ENCODE results near the gene POC1A. TPM values are rescaled to one million over a fixed set of nuclear protein-coding genes. Genes with fewer than 3 reads are reported as not detected.
"Not testable (repeated sequence)": the region's sequence is repeated elsewhere in the genome, so short reads cannot be mapped to it uniquely, and the experiment has no call there.

POC1A gene
- total RNA-seq, 2 experiments from 2014 or later: 32.3 to 32.7 TPM

DNA sequence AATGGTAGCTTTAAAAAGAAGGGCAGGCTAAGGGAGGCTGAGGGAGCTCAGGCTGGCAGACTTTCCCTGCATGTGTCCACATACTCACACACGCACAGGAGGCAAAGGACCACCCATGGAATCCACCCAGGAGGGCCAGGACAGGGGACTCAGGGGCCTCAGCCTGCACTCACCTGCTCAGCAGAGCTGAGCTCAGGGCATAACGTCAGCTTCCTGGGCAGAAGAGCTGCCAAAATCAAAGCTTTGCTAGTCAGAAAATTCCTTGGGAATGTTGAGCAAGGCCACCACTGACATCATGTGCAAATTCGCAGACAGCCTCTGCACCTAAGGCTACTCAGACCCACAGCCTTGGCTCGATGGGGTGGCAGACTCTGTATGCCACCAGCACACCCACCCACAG, 27.3 kb upstream of the POC1A start:
- Mint-ChIP-seq H3K27me3 (ENCODE audit: low read depth) (no peaks in the 10 kb centered on the region), H3K9me3 (no peaks in the 10 kb centered on the region), H3K4me1 (ENCODE audit: low read depth) (no peaks in the 10 kb centered on the region), H3K36me3 (ENCODE audit: low read depth) (no peaks in the 10 kb centered on the region), H3K4me3 (no peak overlapping the region), H3K27ac (no peak overlapping the region)
- intact Hi-C loops (cut with micrococcal nuclease): no loop called here
- no peak for DNase-seq
- CTCF ChIA-PET: interaction anchor here (0.6 to 1.2 kb wide), 5 partner anchors 11 to 209 kb away, joined by 3 read pairs; no protein-coding TSS in a partner anchor

DNA sequence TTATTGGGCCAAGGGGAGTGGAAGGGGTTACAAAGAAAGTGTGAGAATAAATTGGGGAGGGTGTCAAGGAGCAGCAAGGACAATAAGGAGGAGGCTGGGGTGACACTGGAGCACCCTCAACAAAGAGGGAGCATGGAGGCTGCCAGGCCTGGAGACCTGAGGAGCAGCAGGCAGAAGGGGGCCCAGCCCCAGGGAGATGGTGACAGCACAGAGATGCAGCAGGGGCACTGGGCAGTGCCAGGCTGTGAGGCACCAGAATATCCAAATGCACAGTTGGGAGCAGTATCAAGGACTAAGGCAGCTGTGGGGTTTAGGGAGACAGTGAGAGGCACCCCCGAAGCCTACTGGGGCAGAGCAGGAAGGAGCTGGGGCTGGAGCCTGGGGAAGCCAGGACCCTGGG, 24.3 kb upstream of the POC1A start:
- H3K9me3 Mint-ChIP-seq: no peaks in the 10 kb centered on the region

DNA sequence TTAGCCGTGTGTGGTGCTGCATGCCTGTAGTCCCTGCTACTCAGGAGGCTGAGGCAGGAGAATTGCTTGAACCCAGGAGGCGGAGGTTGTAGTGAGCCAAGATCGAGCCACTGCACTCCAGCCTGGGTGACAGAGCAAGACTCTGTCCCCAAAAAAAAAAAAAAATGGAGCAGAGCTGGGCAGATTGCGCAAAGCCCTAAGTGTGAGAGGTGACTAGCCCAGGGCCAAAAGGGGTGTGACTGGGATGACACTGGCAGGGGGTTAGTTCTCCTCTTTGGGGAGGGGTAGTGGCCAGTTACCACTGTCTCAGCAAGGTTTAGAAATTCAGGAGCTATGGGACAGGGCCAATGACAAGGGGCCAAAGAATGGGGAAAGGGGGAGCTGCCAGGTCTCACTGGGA, 23.9 kb upstream of the POC1A start:
- DNase-seq; intact Hi-C loops (cut with micrococcal nuclease); H3K9me3 Mint-ChIP-seq; H3K4me3 Mint-ChIP-seq; H3K27me3 Mint-ChIP-seq (ENCODE audit: low read depth); H3K27ac Mint-ChIP-seq; H3K36me3 Mint-ChIP-seq (ENCODE audit: low read depth); H3K4me1 Mint-ChIP-seq (ENCODE audit: low read depth): not testable (repeated sequence)
- CTCF ChIA-PET: interaction anchor here (0.7 to 1.3 kb wide), 2 partner anchors 13 to 21 kb away, joined by 3 to 4 read pairs; no protein-coding TSS in a partner anchor

More for the DNA sequence above, 24.3 kb upstream of the POC1A start:
- H3K27ac Mint-ChIP-seq: no peak overlapping the region
- DNase-seq: no peak
- CTCF ChIA-PET: interaction anchor here (0.7 to 1.3 kb wide), 2 partner anchors 13 to 21 kb away, joined by 3 to 4 read pairs; no protein-coding TSS in a partner anchor
- intact Hi-C loops (cut with micrococcal nuclease): no loop called here
- H3K4me3 Mint-ChIP-seq: no peak overlapping the region
- H3K27me3 Mint-ChIP-seq (ENCODE audit: low read depth): no peaks in the 10 kb centered on the region
- no peaks in the 10 kb centered on the region for H3K4me1 Mint-ChIP-seq (ENCODE audit: low read depth)
- H3K36me3 Mint-ChIP-seq (ENCODE audit: low read depth): no peaks in the 10 kb centered on the region

DNA sequence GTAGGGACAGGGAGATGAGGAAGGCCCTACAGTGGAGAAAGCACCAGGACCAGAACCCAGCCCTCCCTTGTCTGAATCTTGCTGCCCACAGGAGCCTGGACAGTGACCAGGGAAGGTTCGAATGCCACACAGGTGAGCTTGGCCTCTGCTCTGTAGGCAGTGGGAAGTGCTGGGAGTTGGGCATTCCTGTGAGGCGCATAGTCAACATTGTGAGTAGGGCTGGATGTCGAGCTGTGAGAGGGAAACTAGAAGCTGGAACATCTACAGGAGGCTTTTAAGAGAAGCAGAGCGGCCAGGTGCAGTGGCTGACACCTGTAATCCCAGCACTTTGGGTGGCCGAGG, 23.4 kb upstream of the POC1A start:
- Mint-ChIP-seq H3K4me3 (no peak overlapping the region), H3K27me3 (ENCODE audit: low read depth) (no peaks in the 10 kb centered on the region), H3K27ac (no peak overlapping the region), H3K4me1 (ENCODE audit: low read depth) (no peaks in the 10 kb centered on the region), H3K36me3 (ENCODE audit: low read depth) (no peaks in the 10 kb centered on the region), H3K9me3 (no peaks in the 10 kb centered on the region)
- no peak for DNase-seq
- intact Hi-C loops (cut with micrococcal nuclease): no loop called here
- CTCF ChIA-PET: interaction anchor here (1.3 kb wide), 1 partner anchor 20 kb away, joined by 4 read pairs; no protein-coding TSS in a partner anchor

DNA sequence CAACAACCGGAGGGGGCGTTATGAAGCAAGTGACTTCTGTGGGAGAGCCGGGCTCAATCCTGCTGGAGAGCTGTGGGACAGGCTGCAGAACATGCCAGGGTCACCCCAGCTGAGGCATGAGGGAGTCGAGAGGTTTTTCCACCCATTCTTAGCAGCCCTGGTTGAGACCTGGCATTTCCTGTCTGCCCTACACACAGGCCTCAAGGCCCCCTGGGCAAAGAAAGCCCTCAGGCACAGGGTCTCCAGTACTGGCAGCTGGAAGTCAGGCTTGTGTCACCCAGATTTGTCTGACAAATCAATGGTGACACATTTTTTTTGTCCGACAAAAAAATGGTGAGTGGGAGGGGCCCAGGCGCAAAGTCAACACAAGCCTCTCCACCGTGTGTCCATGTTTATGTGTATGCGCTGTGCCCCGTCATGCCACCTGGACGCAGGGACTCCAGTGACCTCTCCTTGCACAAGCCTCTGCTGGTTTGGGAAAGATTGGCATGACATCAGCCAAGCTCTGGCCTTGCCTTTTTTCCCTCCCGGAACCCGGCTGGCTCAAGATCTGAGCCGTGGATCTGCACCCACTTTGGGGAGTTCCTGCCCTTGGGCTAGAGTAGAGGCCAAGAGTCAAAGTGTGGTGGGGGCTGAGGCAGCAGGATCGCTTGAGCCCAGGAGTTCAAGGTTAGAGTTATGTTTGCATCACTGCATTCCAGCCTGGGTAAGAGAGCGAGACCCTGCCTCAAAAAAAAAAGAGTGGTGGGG, 22.9 kb upstream of the POC1A start:
- Mint-ChIP-seq H3K4me3 (no peak overlapping the region), H3K9me3 (no peaks in the 10 kb centered on the region), H3K27ac (no peak overlapping the region), H3K4me1 (ENCODE audit: low read depth) (no peaks in the 10 kb centered on the region), H3K27me3 (ENCODE audit: low read depth) (no peaks in the 10 kb centered on the region), H3K36me3 (ENCODE audit: low read depth) (no peaks in the 10 kb centered on the region)
- intact Hi-C loops (cut with micrococcal nuclease): no loop called here
- CTCF ChIA-PET: no interaction called here
- no peak for DNase-seq

DNA sequence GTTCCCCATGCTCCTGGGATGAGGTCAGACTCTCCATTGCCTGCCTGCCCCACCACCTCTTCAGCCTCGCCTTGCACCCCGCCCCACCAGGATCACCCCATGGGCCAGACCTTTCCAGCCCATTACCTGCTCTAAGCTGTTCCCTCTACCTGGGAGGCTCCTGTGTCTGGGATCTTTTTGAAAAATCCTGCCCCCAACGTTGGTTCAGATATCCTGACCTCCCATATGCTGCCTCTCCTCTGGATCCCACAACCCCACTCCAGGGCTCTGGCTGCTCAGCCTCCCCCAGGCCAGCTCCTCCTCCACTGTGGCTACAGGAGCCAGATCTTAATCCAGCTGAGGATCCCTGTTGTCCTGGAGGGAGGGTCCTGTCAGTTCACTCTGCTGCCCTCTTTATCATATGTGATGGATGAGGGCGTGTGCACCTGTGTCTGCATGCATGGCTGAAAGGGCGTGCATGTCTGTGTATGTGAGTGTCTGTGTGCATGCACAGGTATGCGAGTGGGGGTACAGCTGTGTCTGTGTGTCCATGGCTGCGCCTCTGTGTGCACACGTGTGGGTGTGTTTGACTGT, 22.0 kb upstream of the POC1A start:
- intact Hi-C loops (cut with micrococcal nuclease): no loop called here
- H3K4me3 Mint-ChIP-seq: no peak overlapping the region
- H3K36me3 Mint-ChIP-seq (ENCODE audit: low read depth): no peaks in the 10 kb centered on the region
- no peaks in the 10 kb centered on the region for H3K9me3 Mint-ChIP-seq
- no peak overlapping the region for H3K27ac Mint-ChIP-seq
- CTCF ChIA-PET: no interaction called here
- no peaks in the 10 kb centered on the region for H3K27me3 Mint-ChIP-seq (ENCODE audit: low read depth)
- no peaks in the 10 kb centered on the region for H3K4me1 Mint-ChIP-seq (ENCODE audit: low read depth)
- DNase-seq: no peak

DNA sequence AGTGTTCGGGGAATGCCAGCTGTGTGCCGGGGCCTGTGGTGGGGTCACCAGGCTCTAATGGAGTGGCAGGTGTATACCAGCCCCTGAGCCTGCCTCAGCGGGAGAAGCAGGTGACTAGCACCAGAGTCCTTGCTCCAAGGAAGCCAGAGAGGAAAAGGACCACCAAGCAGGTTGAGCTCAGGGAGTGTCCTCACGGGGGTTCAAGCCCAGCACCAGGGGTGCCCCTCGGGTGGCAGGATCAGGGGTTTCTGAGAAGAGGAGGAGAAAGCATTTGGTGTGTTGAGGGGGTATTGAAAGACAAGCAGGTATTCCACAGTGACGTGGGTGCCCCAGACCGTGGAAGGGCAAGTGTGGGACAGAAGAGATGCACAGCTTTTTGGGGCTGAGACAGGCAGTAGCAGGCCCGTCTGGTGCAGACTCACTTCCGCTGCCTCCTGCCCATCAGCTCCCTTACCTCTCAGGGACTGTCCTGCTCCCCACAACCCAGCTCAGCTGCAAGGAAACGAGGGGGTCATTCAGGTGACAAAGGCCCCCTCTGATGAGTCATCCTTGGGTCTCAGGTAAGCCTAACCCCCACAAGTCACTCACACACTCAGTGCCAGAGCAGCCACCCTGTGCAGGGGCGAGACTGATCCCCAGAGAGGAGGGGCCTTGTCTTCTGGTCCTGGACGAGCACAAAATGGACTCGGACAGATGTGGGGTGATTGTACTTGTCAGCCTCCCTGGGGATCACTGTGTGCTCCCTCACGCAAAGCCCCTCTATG, 21.4 kb upstream of the POC1A start:
- no peaks in the 10 kb centered on the region for H3K9me3 Mint-ChIP-seq
- H3K27ac Mint-ChIP-seq: no peak overlapping the region
- CTCF ChIA-PET: no interaction called here
- no peak overlapping the region for H3K4me3 Mint-ChIP-seq
- H3K4me1 Mint-ChIP-seq (ENCODE audit: low read depth): no peaks in the 10 kb centered on the region
- no peaks in the 10 kb centered on the region for H3K36me3 Mint-ChIP-seq (ENCODE audit: low read depth)
- intact Hi-C loops (cut with micrococcal nuclease): no loop called here
- no peak for DNase-seq
- H3K27me3 Mint-ChIP-seq (ENCODE audit: low read depth): no peaks in the 10 kb centered on the region

DNA sequence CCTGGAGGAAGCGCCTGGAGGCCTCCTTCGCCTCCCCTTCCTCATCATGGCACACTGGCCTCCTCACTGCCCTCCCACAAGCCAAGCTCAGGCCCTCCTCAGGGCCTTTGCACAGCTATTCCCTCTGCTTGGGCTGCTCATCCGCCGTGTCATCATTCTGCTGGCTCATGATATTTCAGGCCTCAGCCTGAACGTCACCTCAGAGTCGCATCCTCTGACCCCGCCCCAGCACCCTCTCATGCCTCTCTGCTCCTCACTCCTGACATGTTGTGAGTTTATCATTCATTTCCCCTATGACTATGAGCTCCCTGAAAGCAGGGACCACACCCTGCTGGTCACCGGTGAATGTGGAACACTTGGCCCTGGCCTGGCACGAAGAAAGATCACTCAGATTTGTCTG, 20.7 kb upstream of the POC1A start:
- H3K4me3 Mint-ChIP-seq: no peak overlapping the region
- no peak for DNase-seq
- CTCF ChIA-PET: no interaction called here

DNA sequence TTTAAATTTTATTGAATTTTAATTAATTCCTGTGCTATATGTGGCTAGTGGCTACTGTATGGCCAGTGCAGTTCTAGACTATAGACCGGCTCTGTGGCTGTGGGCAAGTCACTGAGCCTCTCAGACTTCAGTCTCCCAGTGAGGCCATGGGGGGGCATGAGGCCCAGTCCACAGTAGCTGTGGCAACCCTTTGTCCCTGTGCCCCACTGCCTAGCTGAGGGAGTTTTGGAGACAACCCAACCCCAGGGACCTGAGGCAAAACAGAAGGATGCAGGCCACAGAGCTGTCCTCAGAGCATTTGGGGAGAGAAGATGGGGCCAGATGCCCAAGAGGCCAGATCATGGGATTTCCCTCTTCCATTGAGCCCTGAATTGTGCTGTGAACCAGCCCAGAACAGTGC, 18.9 kb upstream of the POC1A start:
- no peak overlapping the region for H3K27ac Mint-ChIP-seq
- no peak overlapping the region for H3K4me3 Mint-ChIP-seq
- intact Hi-C loops (cut with micrococcal nuclease): no loop called here
- no peak for DNase-seq
- no peaks in the 10 kb centered on the region for H3K27me3 Mint-ChIP-seq (ENCODE audit: low read depth)
- no peaks in the 10 kb centered on the region for H3K9me3 Mint-ChIP-seq
- no peaks in the 10 kb centered on the region for H3K36me3 Mint-ChIP-seq (ENCODE audit: low read depth)
- no peaks in the 10 kb centered on the region for H3K4me1 Mint-ChIP-seq (ENCODE audit: low read depth)
- CTCF ChIA-PET: no interaction called here

More for the DNA sequence above, 20.7 kb upstream of the POC1A start:
- Mint-ChIP-seq H3K36me3 (ENCODE audit: low read depth) (no peaks in the 10 kb centered on the region), H3K4me1 (ENCODE audit: low read depth) (no peaks in the 10 kb centered on the region), H3K27me3 (ENCODE audit: low read depth) (no peaks in the 10 kb centered on the region), H3K27ac (no peak overlapping the region), H3K9me3 (no peaks in the 10 kb centered on the region)
- intact Hi-C loops (cut with micrococcal nuclease): no loop called here

DNA sequence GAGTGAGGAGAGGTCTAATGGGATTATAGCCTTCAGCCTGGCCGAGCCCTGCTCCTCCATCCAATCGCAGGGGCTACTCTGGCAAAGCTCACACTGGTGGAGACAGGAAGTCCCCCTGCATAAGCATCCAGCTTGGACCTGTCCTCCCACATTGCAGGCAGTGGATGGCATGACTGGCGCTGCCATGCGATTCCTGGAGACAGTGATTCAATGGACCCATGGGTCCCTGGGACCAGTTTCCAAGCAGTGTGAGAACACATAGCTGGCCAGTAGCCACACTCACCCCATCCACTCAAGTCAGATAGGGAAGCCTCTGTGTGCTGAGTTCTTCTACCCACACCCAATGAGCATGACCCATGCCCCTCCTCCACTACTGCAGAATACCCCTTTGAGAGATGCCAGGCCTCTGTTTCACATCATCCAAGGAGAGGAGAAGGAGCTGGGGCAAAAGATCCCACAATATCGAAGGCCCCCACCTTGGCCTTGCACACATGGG, 18.1 kb upstream of the POC1A start:
- intact Hi-C loops (cut with micrococcal nuclease): no loop called here
- no peaks in the 10 kb centered on the region for H3K4me1 Mint-ChIP-seq (ENCODE audit: low read depth)
- CTCF ChIA-PET: no interaction called here

DNA sequence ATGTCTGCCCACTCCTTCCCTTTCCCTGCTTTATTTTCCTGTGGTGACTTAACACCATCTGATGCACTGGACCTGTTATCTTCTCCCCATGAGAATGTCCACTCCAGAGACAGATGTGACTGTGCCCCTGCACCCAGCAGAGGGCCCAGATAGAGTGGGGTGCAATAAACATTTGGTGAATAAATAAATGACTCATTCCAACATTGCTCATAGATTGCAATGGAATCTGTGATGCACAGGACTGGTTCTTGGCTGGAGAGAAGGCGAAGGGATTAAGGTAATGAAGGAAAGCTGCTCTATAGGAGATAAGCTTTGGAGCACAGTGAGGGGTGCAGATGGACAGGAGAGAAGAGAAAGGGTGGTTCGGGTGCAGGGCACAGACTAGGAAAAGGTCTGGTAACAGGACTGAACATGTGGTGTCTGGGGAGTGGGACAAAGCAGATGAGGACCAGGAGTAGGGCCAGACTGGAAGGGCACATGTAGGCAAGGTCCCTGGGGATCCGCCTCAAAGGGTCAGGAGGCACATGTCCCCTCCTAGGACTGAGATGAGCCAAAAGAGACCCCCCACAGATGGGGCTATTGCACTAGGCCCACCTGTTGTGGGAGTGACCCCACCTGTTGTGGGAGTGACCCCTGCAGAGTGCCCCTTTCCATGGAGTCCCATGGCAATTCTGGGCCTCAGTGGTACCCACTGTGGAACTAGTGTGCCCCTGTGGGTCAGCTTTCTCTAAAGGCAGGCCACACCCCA, 17.5 kb upstream of the POC1A start:
- Mint-ChIP-seq H3K4me1 (ENCODE audit: low read depth) (no peaks in the 10 kb centered on the region), H3K27ac (no peak overlapping the region), H3K9me3 (no peaks in the 10 kb centered on the region), H3K36me3 (ENCODE audit: low read depth) (no peaks in the 10 kb centered on the region), H3K4me3 (no peak overlapping the region), H3K27me3 (ENCODE audit: low read depth) (no peaks in the 10 kb centered on the region)
- CTCF ChIA-PET: interaction anchor here (0.6 kb wide), 1 partner anchor 53 kb away, joined by 3 read pairs; no protein-coding TSS in a partner anchor
- no peak for DNase-seq
- intact Hi-C loops (cut with micrococcal nuclease): no loop called here

More for the DNA sequence above, 18.1 kb upstream of the POC1A start:
- H3K27me3 Mint-ChIP-seq (ENCODE audit: low read depth): no peaks in the 10 kb centered on the region
- no peaks in the 10 kb centered on the region for H3K9me3 Mint-ChIP-seq
- no peak overlapping the region for H3K4me3 Mint-ChIP-seq
- no peak overlapping the region for H3K27ac Mint-ChIP-seq
- no peak for DNase-seq
- H3K36me3 Mint-ChIP-seq (ENCODE audit: low read depth): no peaks in the 10 kb centered on the region

DNA sequence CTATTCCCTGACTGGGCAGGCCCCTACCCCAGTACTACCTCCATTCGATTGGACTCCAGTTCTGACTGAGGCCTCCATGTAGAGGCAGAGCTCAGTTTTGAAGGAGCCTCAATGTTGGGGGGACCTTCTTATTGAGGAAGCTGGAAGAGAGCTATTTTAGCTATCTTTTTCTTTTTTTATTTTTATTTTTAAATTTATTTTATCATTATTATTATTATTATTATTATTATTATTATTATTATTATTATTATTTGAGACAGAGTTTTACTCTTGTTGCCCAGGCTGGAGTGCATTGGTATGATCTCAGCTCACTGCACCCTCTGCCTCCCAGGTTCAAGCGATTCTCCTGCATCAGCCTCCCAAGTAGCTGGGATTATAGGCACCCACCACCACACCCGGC, 16.0 kb upstream of the POC1A start:
- DNase-seq; H3K27ac Mint-ChIP-seq; H3K36me3 Mint-ChIP-seq (ENCODE audit: low read depth); H3K9me3 Mint-ChIP-seq; H3K27me3 Mint-ChIP-seq (ENCODE audit: low read depth); H3K4me3 Mint-ChIP-seq; H3K4me1 Mint-ChIP-seq (ENCODE audit: low read depth); intact Hi-C loops (cut with micrococcal nuclease): not testable (repeated sequence)
- CTCF ChIA-PET: interaction anchor here (0.5 to 1.4 kb wide), 4 partner anchors 11 to 1160 kb away, joined by 3 to 4 read pairs (median 3); no protein-coding TSS in a partner anchor
